DND-41 (cell line): ENCODE data around the gene POU2F3.

Experiments
- EZH2 ChIP-seq: IDR thresholded peaks from 3 replicates; pipeline ENCODE4 v1.6.1; 2012; ENCODE audit warnings: borderline replicate concordance, low read depth, mild to moderate bottlenecking, moderate library complexity, low read length, inconsistent platforms; ENCODE audit not compliant: severe bottlenecking
- TF ChIP-seq, protein P1 (sequence below): IDR thresholded peaks from 2 replicates; pipeline ENCODE4 v1.5.1; 2012; ENCODE audit warnings: borderline replicate concordance, low read length, moderate library complexity, mild to moderate bottlenecking; ENCODE audit not compliant: poor library complexity, severe bottlenecking; ENCODE audit errors: extremely low read depth

DNA sequence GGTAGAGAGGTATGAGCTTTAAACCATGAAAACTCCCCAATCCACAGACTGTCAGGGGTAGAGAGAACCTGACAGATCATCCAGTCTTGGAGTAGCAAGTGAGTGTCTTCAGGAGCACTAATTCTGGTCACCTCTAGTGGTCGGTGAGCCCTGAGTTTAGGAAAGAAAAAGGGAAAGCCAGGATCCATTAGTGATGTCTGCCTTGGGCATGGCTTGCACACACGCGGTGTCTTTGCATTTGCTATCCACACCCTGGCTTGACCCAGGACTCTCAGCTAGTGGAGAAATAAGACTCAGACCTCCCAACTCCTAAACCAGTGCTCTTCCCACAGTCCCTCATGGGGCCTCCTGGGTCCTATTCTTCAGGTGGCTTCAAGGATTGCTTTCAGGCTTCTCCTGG, 19.3 kb downstream of the POU2F3 start:
- TF ChIP-seq, protein P1, sequence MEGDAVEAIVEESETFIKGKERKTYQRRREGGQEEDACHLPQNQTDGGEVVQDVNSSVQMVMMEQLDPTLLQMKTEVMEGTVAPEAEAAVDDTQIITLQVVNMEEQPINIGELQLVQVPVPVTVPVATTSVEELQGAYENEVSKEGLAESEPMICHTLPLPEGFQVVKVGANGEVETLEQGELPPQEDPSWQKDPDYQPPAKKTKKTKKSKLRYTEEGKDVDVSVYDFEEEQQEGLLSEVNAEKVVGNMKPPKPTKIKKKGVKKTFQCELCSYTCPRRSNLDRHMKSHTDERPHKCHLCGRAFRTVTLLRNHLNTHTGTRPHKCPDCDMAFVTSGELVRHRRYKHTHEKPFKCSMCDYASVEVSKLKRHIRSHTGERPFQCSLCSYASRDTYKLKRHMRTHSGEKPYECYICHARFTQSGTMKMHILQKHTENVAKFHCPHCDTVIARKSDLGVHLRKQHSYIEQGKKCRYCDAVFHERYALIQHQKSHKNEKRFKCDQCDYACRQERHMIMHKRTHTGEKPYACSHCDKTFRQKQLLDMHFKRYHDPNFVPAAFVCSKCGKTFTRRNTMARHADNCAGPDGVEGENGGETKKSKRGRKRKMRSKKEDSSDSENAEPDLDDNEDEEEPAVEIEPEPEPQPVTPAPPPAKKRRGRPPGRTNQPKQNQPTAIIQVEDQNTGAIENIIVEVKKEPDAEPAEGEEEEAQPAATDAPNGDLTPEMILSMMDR, result no peak
- no peak for TF ChIP-seq EZH2
